Choroid plexus epithelial cell (primary cell): Measurements from ENCODE around the gene FOXP1.

Experiments used
- DNase-seq: peaks from one replicate; pipeline ENCODE4 v3.0.0-alpha.2; 2010; ENCODE audit warnings: low read depth
- H3K4me3 ChIP-seq: 2 replicates; pipeline ENCODE4 v1.5.1; 2011; ENCODE audit warnings: low read depth, mild to moderate bottlenecking, control low read depth, low read length, moderate library complexity
- CTCF ChIP-seq: conservative IDR thresholded peaks from 2 replicates; pipeline ENCODE4 v1.5.1; 2011; ENCODE audit warnings: low read depth, mild to moderate bottlenecking, control low read depth, inconsistent platforms, low read length, moderate library complexity

The FOXP1 gene

GRCh38 chr3:71312461-71312860, 271.1 kb downstream of the FOXP1 start:
- no peak for DNase-seq
- no peak for TF ChIP-seq CTCF
- no peak overlapping the region for H3K4me3 ChIP-seq

- H3K4me3 ChIP-seq: no peak overlapping the region
- no peak for DNase-seq
- no peak for TF ChIP-seq CTCF
Measured at GRCh38 chr3:71311661-71312046, 271.9 kb downstream of the FOXP1 start.

- no peak for DNase-seq
Measured at GRCh38 chr3:71310980-71311660, 272.4 kb downstream of the FOXP1 start.

GRCh38 chr3:71310359-71310979, 273.1 kb downstream of the FOXP1 start:
- DNase-seq: peak; percentile 66
- peak; percentile 44 for TF ChIP-seq CTCF
- no peak overlapping the region for H3K4me3 ChIP-seq

More at GRCh38 chr3:71310980-71311660, 272.4 kb downstream of the FOXP1 start:
- TF ChIP-seq CTCF: no peak
- no peak overlapping the region for H3K4me3 ChIP-seq

- H3K4me3 ChIP-seq: no peak overlapping the region
- peak; percentile 46 for DNase-seq
- no peak for TF ChIP-seq CTCF
Measured at GRCh38 chr3:71309886-71310285, 273.6 kb downstream of the FOXP1 start.

- no peak overlapping the region for H3K4me3 ChIP-seq
- DNase-seq: no peak
- TF ChIP-seq CTCF: no peak
Measured at GRCh38 chr3:71309342-71309741, 274.2 kb downstream of the FOXP1 start.

GRCh38 chr3:71308836-71309235, 274.7 kb downstream of the FOXP1 start:
- H3K4me3 ChIP-seq: no peak overlapping the region

More at GRCh38 chr3:71308836-71309235, 274.7 kb downstream of the FOXP1 start:
- TF ChIP-seq CTCF: no peak
- DNase-seq: no peak
